Measurements from ENCODE around the gene HDAC5. TPM values are rescaled to one million over a fixed set of nuclear protein-coding genes. Genes with fewer than 3 reads are reported as not detected.
"Not testable (repeated sequence)": the region's sequence is repeated elsewhere in the genome, so short reads cannot be mapped to it uniquely, and the experiment has no call there.

Gene HDAC5
- total RNA-seq, 1 donor: 69.3 TPM

DNA sequence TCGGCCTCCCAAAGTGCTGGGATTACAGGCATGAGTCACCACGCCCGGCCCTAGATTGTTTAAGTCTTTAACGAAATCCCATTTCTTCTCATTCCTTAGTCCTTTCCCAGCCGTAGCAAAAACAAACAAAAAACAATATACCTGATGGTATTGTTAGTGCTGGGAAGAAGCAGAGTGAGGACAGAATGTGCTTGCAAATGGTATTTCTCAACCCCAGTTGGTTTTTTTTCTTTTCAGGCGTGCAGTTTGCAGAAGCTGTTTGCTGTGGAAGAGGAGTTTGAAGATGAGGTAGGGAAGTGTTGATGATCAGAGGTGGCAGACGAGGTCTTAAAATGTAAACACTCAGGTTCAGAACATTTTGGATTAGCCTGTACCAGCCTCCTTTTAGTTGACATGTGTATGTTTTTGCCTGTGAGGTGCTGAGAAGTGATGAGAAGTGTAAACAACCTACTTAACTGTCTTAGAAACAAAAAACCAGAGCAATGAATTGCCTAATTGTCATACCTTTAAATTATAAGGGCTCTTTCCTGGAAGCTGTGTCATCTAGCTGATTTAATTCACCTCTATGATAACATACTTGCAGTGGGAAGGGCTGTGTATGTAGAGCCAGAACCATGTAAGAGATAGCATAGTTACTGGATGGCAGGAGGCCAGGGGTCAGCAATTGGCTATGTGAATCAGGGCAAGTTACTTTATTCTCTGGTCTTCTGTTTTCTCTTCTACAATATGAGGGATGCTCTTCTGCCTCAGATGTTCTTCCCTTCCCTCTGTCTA, 21.7 kb upstream of the HDAC5 start:
- H3K27me3 ChIP-seq (ENCODE audit: insufficient read depth, low read length): no peaks in the 10 kb centered on the region
- no peaks in the 10 kb centered on the region for H3K9me3 ChIP-seq (ENCODE audit: low read depth, low read length)
- H3K4me1 ChIP-seq (ENCODE audit: insufficient read depth, low read length): peaks cover 26% of the 10 kb centered on the region
- H3K4me3 ChIP-seq (ENCODE audit: low read length): no peak overlapping the region

DNA sequence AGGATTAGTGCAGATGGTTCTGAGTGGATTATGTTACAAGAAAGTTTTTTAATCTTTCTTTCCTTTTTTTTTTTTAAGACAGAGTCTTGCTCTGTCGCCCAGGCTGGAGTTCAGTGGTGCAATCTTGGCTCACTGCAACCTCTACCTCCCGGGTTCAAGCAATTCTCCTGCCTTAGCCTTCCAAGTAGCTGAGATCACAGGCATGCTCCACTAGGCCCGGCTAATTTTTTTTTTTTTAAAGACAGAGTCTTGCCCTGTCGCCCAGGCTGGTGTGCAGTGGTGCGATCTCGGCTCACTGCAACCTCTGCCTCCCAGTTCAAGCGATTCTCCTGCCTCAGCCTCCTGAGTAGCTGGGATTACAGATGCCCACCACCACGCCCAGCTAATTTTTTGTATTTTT, 20.5 kb upstream of the HDAC5 start:
- peaks cover 16% of the 10 kb centered on the region for H3K4me1 ChIP-seq (ENCODE audit: insufficient read depth, low read length)
- not testable (repeated sequence) for H3K4me3 ChIP-seq (ENCODE audit: low read length); H3K9me3 ChIP-seq (ENCODE audit: low read depth, low read length); H3K27me3 ChIP-seq (ENCODE audit: insufficient read depth, low read length)

DNA sequence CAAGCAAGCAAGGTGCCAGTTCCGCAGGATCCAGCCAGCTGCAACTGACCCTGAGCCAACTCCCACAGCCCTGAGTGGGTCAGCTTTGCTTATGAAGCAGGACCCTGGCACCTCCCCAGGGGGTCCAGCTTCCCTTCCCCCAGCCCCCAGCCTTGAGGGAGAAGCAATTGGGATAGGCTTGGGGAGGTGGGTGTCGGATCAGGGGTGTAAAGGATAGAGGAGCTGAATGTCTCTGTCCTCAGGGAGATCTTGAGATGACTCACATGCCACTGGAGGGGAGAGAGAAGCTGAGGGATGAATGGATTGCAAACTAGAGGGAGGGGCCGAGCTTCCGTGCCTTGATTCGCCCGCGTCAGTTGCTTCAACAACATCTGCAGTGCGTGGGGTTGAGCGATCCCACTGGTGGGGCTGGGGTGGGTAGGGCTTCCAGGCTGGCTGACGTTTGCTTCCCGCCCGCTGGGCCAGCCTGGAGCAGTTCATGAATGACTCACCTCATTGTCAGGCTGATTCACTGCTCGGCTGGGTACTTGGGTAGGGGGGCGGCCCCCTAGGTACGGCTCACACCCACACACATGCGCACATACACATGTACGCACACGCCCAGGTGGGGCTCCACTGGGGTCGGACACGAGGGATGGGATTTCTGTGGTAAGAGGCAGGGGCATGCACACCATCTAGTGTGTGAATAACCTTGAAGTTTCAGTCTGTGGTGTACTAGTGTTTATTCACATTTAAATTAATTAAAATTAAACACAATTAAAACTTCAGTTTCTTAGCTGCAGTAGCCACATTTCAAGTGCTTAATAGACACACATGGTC, 14.7 kb upstream of the HDAC5 start:
- H3K4me1 ChIP-seq (ENCODE audit: insufficient read depth, low read length): peaks cover 12% of the 10 kb centered on the region
- no peak overlapping the region for H3K4me3 ChIP-seq (ENCODE audit: low read length)
- no peaks in the 10 kb centered on the region for H3K27me3 ChIP-seq (ENCODE audit: insufficient read depth, low read length)
- no peaks in the 10 kb centered on the region for H3K9me3 ChIP-seq (ENCODE audit: low read depth, low read length)

DNA sequence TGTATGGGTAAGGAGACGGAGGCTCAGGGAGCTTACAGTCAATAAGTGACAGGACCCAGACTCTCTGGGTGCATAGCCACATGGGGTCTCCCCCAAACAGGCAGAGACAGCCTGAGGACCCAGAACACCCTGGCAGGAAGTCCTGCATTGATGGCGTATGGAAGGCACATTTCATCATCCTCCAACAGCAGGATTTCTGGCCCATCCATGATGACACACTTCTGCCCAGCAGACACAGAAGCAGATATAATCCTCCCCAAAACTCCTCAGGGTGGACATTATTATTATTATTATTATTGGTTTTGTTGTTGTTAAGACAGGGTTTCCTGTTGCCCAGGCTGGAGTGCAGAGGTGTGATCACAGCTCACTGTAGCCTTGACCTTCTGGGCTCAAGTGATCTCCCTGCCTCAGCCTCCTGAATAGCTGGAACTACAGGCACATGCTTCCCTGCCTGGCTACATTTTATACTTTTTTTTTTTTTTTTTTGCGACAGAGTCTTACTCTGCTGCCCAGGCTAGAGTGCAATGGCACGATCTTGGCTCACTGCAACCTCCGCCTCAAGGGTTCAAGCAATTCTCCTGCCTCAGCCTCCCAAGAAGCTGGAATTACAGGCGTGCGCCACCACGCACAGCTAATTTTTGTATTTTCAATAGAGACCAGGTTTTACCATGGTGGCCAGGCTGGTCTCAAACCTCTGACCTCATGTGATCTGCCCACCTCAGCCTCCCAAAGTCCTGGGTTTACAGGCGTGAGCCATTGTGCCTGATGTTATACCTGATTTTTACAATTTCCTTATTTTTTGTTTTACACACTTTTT, 11.5 kb upstream of the HDAC5 start:
- no peaks in the 10 kb centered on the region for H3K4me1 ChIP-seq (ENCODE audit: insufficient read depth, low read length)
- H3K4me3 ChIP-seq (ENCODE audit: low read length): no peak overlapping the region
- H3K9me3 ChIP-seq (ENCODE audit: low read depth, low read length): no peaks in the 10 kb centered on the region
- no peaks in the 10 kb centered on the region for H3K27me3 ChIP-seq (ENCODE audit: insufficient read depth, low read length)

DNA sequence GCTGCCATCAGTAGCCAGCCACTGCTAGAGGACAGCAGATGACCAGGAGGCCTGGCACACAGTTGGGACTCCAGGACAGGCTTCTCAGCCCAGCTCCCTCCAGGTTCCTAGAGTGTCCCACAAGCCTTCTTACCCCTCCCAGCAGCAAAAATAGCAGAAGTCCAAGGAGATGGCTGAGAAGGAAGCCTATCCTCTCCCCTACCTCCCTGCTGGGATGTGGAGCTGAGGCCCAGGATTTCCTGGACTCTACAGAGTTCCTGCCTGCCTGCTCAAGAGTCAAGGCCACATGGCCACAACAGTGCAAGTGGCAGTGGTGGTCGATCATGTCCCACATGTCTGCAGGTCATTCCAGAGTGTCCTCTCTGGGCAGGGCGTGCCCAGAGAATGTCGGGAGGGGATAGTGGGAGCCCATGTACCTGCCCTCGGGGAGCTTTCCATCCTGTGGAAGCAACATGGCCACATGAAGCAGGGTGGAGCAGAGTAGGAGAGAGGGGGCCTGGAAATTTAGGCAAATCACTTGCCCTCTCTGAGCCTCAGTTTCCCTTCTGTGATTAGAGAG, 10.6 kb upstream of the HDAC5 start:
- H3K9me3 ChIP-seq (ENCODE audit: low read depth, low read length): no peaks in the 10 kb centered on the region
- H3K27me3 ChIP-seq (ENCODE audit: insufficient read depth, low read length): no peaks in the 10 kb centered on the region

DNA sequence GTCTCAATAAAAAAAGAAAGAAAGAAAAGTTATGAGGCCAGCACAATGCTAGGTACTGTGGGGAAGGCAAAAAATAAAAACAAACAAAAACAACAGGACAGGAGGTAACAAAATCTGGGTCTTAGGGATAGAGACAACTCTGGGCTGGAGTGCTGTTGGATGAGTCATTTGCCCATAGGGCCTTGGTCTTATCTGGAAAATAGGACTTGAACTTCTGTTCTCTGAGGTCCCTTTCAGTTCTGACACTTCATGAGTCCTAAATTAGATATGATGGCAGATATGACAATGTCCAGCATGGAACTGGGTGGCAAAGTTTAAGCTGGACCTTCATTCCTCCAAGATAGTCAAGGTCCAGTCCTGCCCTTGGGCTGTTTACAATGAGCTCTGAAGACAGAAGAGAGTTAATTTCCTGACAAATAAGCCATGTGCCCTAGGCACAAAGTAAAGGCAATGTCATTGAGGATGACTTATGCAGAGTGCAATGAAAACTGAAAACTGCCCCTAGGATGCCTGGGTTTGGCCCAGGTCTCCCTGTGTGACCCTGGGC, 8.9 kb upstream of the HDAC5 start:
- H3K27me3 ChIP-seq (ENCODE audit: insufficient read depth, low read length): no peaks in the 10 kb centered on the region
- H3K4me1 ChIP-seq (ENCODE audit: insufficient read depth, low read length): no peaks in the 10 kb centered on the region
- H3K9me3 ChIP-seq (ENCODE audit: low read depth, low read length): no peaks in the 10 kb centered on the region
- H3K4me3 ChIP-seq (ENCODE audit: low read length): no peak overlapping the region

More for the DNA sequence above, 10.6 kb upstream of the HDAC5 start:
- Histone ChIP-seq H3K4me3 (ENCODE audit: low read length) (no peak overlapping the region), H3K4me1 (ENCODE audit: insufficient read depth, low read length) (no peaks in the 10 kb centered on the region)

DNA sequence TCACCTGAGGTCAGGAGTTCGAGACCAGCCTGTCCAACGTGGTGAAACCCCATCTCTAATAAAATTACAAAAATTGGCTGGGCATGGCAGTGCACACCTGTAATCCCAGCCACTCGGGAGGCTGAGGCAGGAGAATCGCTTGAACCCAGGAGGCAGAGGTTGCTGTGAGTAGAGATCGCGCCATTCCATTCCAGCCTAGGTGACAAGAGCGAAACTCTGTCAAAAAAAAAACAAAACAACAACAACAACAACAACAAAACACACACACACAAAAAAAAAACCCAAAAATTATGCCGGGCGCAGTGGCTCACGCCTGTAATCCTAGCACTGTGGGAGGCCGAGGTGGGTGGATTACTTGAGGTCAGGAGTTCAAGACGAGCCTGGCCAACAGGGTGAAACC, 7.9 kb upstream of the HDAC5 start:
- not testable (repeated sequence) for H3K4me1 ChIP-seq (ENCODE audit: insufficient read depth, low read length); H3K27me3 ChIP-seq (ENCODE audit: insufficient read depth, low read length); H3K9me3 ChIP-seq (ENCODE audit: low read depth, low read length); H3K4me3 ChIP-seq (ENCODE audit: low read length)

DNA sequence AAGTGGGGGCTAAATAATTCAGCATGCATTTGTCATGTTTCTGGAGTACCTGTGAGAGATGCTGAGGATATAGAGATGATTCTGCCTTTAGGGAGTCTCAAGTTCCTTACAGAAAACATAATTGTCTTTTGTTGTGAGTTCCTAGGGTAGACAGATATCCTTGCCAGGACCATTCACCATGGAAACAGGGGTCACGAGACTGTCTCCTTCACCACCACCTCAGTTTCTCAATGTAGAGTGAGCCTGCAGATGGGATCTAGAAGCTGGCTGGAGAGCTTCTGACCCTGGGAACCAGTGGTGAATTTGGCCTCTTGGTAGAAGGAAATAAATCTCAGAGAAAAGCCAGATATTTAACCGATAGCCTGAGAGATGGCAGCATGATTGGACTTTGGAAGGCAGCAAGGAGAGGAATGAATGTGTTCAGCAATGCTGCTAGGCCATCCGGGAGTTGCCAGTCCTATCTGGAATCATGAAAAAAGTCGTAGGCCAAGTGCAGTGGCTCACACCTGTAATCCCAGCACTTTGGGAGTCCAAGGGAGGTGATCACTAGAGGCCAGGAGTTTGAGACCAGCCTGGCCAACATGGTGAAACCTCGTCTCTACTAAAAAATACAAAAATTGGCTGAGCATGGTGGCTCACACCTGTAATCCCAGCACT, 7.4 kb upstream of the HDAC5 start:
- Histone ChIP-seq H3K4me1 (ENCODE audit: insufficient read depth, low read length) (no peaks in the 10 kb centered on the region), H3K9me3 (ENCODE audit: low read depth, low read length) (no peaks in the 10 kb centered on the region), H3K27me3 (ENCODE audit: insufficient read depth, low read length) (no peaks in the 10 kb centered on the region)

DNA sequence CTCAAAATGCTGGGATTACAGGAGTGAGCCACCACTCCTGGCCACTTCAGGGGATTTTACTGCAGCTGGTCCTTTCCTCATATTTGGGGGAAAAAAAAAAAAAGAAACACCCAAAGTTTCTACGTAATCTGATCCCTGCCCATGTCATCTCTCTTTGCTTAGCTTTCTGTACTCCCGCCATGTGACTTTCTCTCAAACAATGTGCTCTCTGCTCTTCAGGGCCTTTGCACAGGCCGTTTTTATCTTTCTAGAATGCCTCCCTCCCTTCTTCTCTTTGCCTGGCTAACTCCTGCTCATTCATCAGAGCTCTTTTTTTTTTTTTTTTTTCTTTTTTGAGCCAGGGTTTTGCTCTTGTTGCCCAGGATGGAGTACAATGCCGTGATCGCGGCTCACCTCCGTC, 4.9 kb upstream of the HDAC5 start:
- H3K4me1 ChIP-seq (ENCODE audit: insufficient read depth, low read length): peaks cover 8% of the 10 kb centered on the region
- H3K9me3 ChIP-seq (ENCODE audit: low read depth, low read length): no peaks in the 10 kb centered on the region
- H3K27me3 ChIP-seq (ENCODE audit: insufficient read depth, low read length): no peaks in the 10 kb centered on the region
- no peak overlapping the region for H3K4me3 ChIP-seq (ENCODE audit: low read length)

More for the DNA sequence above, 7.4 kb upstream of the HDAC5 start:
- no peak overlapping the region for H3K4me3 ChIP-seq (ENCODE audit: low read length)

DNA sequence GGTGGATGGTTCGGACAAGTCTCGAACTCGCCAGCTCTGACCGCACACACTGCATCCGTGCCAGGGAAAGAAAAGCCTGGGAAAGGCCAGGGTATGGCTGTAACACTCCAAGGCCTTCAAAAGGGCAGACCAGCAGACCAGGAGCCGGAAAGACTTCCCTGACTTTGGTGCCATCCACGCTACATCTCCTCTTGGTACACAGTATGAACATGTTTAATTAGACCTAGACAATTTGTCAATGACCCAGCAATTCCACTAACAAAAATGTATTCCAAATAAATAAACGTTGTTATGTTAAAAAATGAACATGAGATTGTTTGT, 637 bp upstream of the HDAC5 start:
- Histone ChIP-seq H3K27me3 (ENCODE audit: insufficient read depth, low read length) (no peaks in the 10 kb centered on the region), H3K4me1 (ENCODE audit: insufficient read depth, low read length) (peaks cover 24% of the 10 kb centered on the region), H3K4me3 (ENCODE audit: low read length) (peak overlapping the region; percentile 79), H3K9me3 (ENCODE audit: low read depth, low read length) (no peaks in the 10 kb centered on the region)

DNA sequence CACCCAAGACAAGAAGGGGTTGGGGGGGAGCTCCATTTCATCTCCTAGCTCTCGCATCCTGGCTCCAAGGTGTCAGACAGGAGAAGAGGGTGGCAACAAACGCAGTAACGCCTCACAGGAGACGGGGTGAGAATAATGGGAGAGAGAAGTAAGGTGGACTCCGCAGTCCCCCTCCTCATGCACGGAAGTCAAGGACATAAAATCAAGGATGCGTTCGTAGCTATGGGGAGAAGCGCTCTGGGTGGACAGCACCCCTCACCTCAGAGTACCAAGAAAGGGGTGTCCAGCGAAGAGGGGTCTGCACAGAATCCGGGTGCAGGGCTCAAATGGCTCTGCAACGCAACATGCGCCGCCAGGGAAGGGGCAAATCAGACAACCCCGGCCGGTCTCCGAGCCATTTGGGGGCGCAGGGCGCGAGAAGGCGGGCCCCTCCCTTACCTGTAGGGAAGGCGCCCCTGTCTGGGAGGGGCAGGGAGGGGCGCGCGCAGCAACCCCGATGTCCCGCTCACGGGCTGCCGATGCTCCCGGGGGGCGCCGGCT, 555 bp downstream of the HDAC5 start:
- Histone ChIP-seq H3K4me3 (ENCODE audit: low read length) (peak overlapping the region; percentile 79), H3K4me1 (ENCODE audit: insufficient read depth, low read length) (peaks cover 24% of the 10 kb centered on the region), H3K9me3 (ENCODE audit: low read depth, low read length) (no peaks in the 10 kb centered on the region), H3K27me3 (ENCODE audit: insufficient read depth, low read length) (no peaks in the 10 kb centered on the region)

DNA sequence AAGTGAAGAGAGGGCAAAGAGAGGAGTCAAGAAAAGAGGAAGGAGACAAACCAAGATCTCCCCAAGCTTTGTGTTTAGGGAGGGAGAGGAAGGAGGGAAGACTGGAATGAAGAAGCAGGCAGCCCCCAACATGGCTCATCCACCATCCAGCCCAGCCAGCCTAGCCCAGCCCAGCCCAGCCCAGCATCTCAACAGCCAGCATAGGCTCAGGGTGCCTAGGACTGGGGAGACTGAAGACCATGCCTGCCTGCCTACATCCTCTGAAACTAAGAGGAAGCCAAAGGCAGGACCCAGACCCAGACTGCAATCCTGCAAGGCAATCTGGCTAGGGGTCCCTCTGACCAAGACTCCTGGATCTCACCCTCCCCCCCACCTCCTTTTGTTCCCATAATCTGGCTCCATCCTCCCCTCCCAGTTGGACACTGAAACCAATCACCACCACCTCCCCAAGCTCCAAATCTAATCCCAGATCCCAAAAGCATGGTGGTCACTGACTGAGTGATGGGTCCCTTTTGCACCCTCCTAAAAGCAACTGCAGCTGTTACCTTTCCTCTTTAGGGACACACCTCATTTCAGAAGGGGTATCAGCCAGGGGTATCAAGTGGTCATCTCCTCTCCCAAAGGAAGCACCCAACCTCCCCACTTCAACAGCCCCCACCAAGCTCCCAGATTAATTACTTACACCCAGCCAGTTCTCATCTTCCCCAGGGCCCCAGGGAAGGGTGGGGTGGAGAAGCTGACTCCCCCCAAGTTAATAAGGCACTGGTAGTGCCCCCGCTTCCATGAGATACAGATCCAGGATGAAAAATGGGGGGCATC, 1.2 kb downstream of the HDAC5 start:
- Histone ChIP-seq H3K4me1 (ENCODE audit: insufficient read depth, low read length) (peaks cover 24% of the 10 kb centered on the region), H3K4me3 (ENCODE audit: low read length) (peak overlapping the region; percentile 79), H3K9me3 (ENCODE audit: low read depth, low read length) (no peaks in the 10 kb centered on the region), H3K27me3 (ENCODE audit: insufficient read depth, low read length) (no peaks in the 10 kb centered on the region)

DNA sequence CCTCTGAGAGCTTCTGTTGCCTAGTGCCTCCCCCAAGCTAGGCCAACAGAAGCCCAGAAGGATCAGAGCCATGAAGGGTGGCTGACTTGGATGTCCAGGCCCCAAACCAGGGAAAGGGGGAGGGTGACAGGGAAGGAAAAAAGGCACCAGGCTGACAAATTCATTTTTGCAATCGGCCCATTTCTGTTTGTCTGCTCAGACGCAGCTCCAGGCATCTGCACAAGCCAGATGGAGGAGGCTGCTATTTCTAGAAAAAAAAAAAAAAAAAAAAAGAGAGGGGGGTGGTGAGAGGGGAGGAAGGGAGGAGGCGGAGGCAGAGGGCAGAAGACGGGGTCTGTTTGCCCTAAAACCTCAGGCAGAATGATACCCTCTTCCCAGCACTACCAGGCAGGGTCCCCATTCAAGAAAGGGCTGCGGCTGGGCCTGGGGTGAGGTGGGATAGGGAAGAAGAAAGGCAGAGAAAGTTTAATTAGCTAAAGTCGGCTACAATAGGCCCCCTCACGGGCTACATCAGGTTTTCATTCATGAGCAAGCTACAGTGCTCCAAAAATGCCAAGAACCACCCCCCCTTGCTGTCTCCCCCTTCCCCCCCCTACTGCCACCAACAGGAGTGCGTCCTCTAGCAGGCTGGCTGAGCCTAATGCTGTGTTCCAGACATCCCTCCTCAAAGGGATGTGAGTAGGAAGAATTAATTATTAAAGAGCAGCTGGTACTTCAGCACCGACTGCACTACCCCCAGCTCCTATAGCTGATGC, 2.4 kb downstream of the HDAC5 start:
- peaks cover 24% of the 10 kb centered on the region for H3K4me1 ChIP-seq (ENCODE audit: insufficient read depth, low read length)
- H3K9me3 ChIP-seq (ENCODE audit: low read depth, low read length): no peaks in the 10 kb centered on the region
- H3K4me3 ChIP-seq (ENCODE audit: low read length): no peak overlapping the region
- H3K27me3 ChIP-seq (ENCODE audit: insufficient read depth, low read length): no peaks in the 10 kb centered on the region

Data from mononuclear cell (primary cell).